Stimulated activated CD8-positive, alpha-beta memory T cell treated with anti-CD3 and anti-CD28 coated beads, Interleukin-7, amount 100 ng/mL, for 48 hours (primary cell): Measurements from ENCODE around the gene KRTAP4-1.
"Not testable (repeated sequence)": the region's sequence is repeated elsewhere in the genome, so short reads cannot be mapped to it uniquely, and the experiment has no call there.

ENCODE experiments used
- DNase-seq, 2 donors: peaks; one replicate each; pipeline ENCODE4 v3.0.0-alpha.2; 2020; ENCODE audit warnings: low read depth in 1 of 2; ENCODE audit errors: extremely low read depth in 1 of 2

Gene KRTAP4-1

GRCh38 chr17:41184480-41184961, at the start of gene KRTAP4-1:
Gene KRTAP4-1, minus strand, starts transcription at chr17:41184911. Its CDS starts 57 bp downstream, at chr17:41184854.
- no peak for DNase-seq

DNA sequence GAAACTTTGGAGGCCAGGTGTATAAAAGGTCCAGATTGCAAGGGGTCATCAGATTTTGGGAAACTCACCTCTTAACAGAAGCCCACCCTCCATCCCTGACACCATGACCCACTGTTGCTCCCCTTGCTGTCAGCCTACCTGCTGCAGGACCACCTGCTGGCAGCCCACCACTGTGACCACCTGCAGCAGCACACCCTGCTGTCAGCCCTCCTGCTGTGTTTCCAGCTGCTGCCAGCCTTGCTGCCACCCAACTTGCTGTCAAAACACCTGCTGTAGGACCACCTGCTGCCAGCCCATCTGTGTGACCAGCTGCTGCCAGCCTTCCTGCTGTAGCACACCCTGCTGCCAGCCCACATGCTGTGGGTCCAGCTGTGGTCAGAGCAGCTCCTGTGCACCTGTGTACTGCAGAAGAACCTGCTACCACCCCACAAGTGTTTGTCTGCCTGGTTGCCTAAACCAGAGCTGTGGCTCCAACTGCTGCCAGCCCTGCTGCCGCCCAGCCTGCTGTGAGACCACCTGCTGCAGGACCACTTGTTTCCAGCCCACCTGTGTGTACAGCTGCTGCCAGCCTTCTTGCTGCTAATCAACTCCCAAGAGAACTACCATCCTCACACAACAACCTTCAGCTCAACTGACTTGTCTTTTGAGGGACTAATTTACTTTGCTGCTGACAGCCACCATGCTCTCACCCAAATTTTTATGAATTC, 47.8 kb upstream of the KRTAP4-1 start, which contains the start of gene KRTAP9-3:
Gene KRTAP9-3, plus strand, starts transcription at position 51 of the 707 bp plus-strand sequence. Its CDS starts 53 bp downstream, at position 104.
- not testable (repeated sequence) for DNase-seq

DNA sequence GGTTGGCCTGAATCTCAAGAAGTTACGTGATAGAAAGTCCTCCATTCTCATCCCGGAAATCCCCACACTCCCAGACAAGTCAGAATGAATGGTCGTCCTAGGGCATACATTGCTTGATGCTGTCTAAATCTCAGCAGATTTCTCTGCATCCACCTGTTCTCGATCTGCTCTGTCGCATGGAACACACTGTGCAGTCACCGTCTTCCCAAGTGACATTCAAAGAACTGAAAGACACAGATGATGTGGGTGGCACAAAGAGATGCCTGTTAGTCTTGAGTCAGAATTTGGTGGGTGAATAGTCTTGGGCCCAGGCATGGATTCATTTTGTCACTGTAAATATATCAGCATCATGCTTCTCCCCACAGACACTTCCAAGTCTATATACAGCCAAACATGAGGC, 47.0 kb upstream of the KRTAP4-1 start:
- no peak for DNase-seq

GRCh38 chr17:41230094-41230493, 45.4 kb upstream of the KRTAP4-1 start:
- no peak for DNase-seq

DNA sequence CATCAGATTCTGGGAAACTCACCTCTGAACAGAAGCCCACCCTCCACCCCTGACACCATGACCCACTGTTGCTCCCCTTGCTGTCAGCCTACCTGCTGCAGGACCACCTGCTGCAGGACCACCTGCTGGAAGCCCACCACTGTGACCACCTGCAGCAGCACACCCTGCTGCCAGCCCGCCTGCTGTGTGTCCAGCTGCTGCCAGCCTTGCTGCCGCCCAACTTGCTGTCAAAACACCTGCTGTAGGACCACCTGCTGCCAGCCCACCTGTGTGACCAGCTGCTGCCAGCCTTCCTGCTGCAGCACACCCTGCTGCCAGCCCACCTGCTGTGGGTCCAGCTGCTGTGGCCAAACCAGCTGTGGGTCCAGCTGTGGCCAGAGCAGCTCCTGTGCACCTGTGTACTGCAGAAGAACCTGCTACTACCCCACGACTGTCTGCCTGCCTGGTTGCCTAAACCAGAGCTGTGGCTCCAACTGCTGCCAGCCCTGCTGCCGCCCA, 41.9 kb upstream of the KRTAP4-1 start, which contains the start of gene KRTAP9-2:
Gene KRTAP9-2, plus strand, starts transcription at position 51 of the 498 bp plus-strand sequence. Its CDS starts 7 bp downstream, at position 58.
- not testable (repeated sequence) for DNase-seq

GRCh38 chr17:41226051-41226450, 41.3 kb upstream of the KRTAP4-1 start:
- DNase-seq, result no peak

GRCh38 chr17:41223821-41224220, 39.1 kb upstream of the KRTAP4-1 start:
- no peak for DNase-seq

GRCh38 chr17:41215681-41216080, 31.0 kb upstream of the KRTAP4-1 start:
- no peak for DNase-seq

DNA sequence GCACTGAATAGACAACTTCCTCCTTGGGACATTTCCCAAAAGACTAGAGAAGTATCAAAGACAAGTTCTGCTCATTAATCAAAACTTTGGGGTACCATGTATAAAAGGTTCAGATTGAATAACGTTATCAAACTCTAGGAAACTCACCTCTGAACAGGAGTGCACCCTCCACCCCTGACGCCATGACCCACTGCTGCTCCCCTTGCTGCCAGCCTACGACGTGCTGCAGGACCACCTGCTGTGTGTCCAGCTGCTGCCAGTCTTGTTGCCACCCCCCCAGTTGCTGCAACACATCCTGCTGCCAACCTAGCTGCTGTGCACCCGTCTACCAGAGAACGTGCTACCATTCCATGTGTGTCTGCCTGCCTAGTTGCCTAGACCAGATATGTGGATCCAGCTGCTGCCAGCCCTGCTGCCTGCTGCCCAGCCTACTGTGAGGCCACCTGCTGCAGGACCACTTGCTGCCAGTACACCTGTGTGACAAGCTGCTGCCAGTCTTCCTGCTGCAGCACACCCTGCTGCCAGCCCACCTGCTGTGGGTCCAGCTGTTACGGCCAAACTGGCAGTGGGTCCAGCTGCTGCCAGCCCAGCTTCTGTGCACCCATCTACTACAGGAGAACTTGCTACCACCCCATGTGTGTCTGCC, 27.9 kb upstream of the KRTAP4-1 start:
- DNase-seq, result no peak

- DNase-seq, result no peak
These were observed 27.2 kb upstream of the KRTAP4-1 start for GRCh38 chr17:41211845-41212466.

GRCh38 chr17:41199421-41200078, 14.8 kb upstream of the KRTAP4-1 start:
- DNase-seq, result no peak

GRCh38 chr17:41196068-41196467, 11.4 kb upstream of the KRTAP4-1 start:
- DNase-seq, result no peak

DNA sequence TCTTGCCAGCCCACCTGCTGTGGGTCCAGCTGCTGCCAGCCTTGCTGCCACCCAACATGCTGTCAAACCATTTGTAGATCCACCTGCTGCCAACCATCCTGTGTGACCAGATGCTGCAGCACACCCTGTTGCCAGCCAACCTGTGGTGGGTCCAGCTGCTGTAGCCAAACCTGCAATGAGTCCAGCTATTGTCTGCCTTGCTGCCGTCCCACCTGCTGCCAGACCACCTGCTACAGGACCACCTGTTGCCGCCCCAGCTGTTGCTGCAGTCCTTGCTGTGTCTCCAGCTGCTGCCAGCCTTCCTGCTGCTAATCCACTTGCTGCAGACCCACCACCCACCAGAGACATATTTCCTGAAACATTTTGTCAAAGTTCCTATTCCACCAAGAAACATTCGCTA, 5.6 kb upstream of the KRTAP4-1 start:
- DNase-seq, result no peak

GRCh38 chr17:41189837-41190318, 5.2 kb upstream of the KRTAP4-1 start, which contains the start of gene KRTAP9-1:
Gene KRTAP9-1, plus strand, starts transcription at chr17:41189887. Its CDS starts 0 bp downstream, at chr17:41189887.
- not testable (repeated sequence) for DNase-seq

- DNase-seq, result no peak
These were observed 2.2 kb upstream of the KRTAP4-1 start for GRCh38 chr17:41186872-41187271.

DNA sequence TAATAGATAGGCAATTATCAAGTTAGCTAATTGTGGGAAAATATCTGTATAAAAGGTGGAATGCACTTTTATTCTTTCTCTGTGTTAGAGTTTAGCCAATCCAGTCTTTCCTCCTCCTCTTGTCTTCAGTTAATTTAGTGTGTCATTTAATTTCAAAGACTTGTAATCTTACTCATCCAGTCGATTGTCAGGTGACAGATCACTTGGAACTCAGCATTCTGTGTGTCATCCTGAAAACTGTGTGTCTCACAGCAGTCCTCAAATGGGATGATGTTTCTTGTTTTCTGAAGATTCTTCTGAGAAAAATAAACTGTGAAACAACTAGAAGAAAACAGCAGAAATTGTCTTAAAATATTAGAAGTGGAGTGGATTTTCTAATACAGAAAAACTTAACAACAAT, 290 bp upstream of the KRTAP4-1 start:
- DNase-seq, result no peak

- no peak for DNase-seq
These were observed 5.7 kb downstream of the KRTAP4-1 start for GRCh38 chr17:41178843-41179616.

DNA sequence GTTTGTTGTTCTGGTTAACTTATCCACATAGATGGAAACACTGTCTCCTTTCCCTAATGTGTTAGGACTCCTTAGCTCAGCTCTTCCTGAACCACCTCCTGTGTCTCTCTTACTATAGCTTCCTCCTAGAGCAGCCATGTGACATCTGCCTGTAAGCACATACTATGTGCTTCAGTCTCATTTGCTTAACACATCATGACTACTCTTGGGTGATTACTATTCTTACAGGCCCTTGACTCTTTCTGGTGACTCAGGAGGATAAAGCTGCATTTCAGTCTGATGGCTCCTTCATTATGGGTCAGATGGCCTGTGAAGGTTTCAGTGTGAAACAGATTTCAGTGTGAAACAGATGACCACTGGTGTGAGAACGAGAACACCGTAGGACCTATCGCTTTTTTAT, 6.4 kb downstream of the KRTAP4-1 start:
- DNase-seq, result no peak

GRCh38 chr17:41177727-41178271, 6.9 kb downstream of the KRTAP4-1 start, which contains the start of gene KRTAP4-2:
Gene KRTAP4-2, minus strand, starts transcription at chr17:41178221. Its CDS starts 57 bp downstream, at chr17:41178164.
- DNase-seq, result no peak
